Naive thymus-derived CD4-positive, alpha-beta T cell (primary cell): ENCODE data around the gene NPEPPS. TPM values are rescaled to one million over a fixed set of nuclear protein-coding genes. Genes with fewer than 3 reads are reported as not detected.
A peak's percentile ranks its signal among the peaks of the same experiment; 100 is the strongest.
"Not testable (repeated sequence)": the region's sequence is repeated elsewhere in the genome, so short reads cannot be mapped to it uniquely, and the experiment has no call there.

ENCODE experiments used
- ATAC-seq: fragments of 150-1000 bp; cut with Tn5 transposase; 2 replicates; pipeline ENCODE4 v1.10.0; 2021; ENCODE audit warnings: mild to moderate bottlenecking, moderate library complexity
- CTCF ChIA-PET: fragments of 350-600 bp; sonication (Branson Sonifier 250); formaldehyde crosslinking; loops from one replicate; lab custom pipeline; 2021; ENCODE audit warnings: antibody characterized with exemption; lab: Charles Lee
- POLR2A ChIA-PET: fragments of 350-600 bp; sonication (Branson Sonifier 250); formaldehyde crosslinking; loops from one replicate; lab custom pipeline; 2021; ENCODE audit warnings: antibody characterized with exemption, inconsistent platforms; lab: Charles Lee
- DNase-seq, 9 donors: peaks; one replicate each; pipeline versions ENCODE4 v3.0.0 to v3.0.0-alpha.2; 2020 to 2022; ENCODE audit warnings: mixed read lengths in 1 of 9
- H3K27ac ChIP-seq: one replicate; pipeline ENCODE4 v1.7.0; 2013; ENCODE audit warnings: mild to moderate bottlenecking, low read depth, low read length, moderate library complexity
- H3K27me3 ChIP-seq, 2 donors: one replicate each; pipeline ENCODE4 v1.7.0; 2013; ENCODE audit warnings: low read length in 2 of 2, mild to moderate bottlenecking in 2 of 2, moderate library complexity in 2 of 2; ENCODE audit not compliant: control insufficient read depth in 2 of 2, insufficient read depth in 2 of 2
- H3K36me3 ChIP-seq, 3 experiments: 1 replicate in 2 of 3; 2 replicates in 1 of 3; pipeline ENCODE4 v1.7.0; 2013; ENCODE audit warnings: low read length in 3 of 3, mild to moderate bottlenecking in 3 of 3, moderate library complexity in 1 of 3; ENCODE audit not compliant: insufficient read depth in 3 of 3, control insufficient read depth in 2 of 3
- H3K4me1 ChIP-seq, 2 donors: one replicate each; pipeline ENCODE4 v1.7.0; 2013; ENCODE audit warnings: low read length in 2 of 2, mild to moderate bottlenecking in 2 of 2, moderate library complexity in 1 of 2; ENCODE audit not compliant: control insufficient read depth in 2 of 2, insufficient read depth in 2 of 2
- H3K4me3 ChIP-seq: 2 replicates; pipeline ENCODE4 v1.7.0; 2013; ENCODE audit warnings: mild to moderate bottlenecking, low read length
- H3K9me3 ChIP-seq, 3 experiments: 1 replicate in 2 of 3; 2 replicates in 1 of 3; pipeline ENCODE4 v1.7.0; 2013; ENCODE audit warnings: low read length in 3 of 3; ENCODE audit not compliant: control insufficient read depth in 2 of 3
- H3K27ac Mint-ChIP-seq, 9 donors: one replicate each; pipeline ENCODE4 v1.8.0; 2020 to 2022; ENCODE audit warnings: mixed read lengths in 9 of 9, mild to moderate bottlenecking in 8 of 9, moderate library complexity in 5 of 9, inconsistent platforms in 2 of 9
- H3K27me3 Mint-ChIP-seq, 5 donors: one replicate each; pipeline ENCODE4 v1.8.0; 2021 to 2022; ENCODE audit warnings: mixed read lengths in 5 of 5, mild to moderate bottlenecking in 1 of 5
- H3K36me3 Mint-ChIP-seq, 5 donors: one replicate each; pipeline ENCODE4 v1.8.0; 2020 to 2022; ENCODE audit warnings: mixed read lengths in 5 of 5, mild to moderate bottlenecking in 3 of 5, inconsistent platforms in 1 of 5
- H3K4me1 Mint-ChIP-seq, 7 donors: one replicate each; pipeline ENCODE4 v1.8.0; 2020 to 2022; ENCODE audit warnings: mixed read lengths in 7 of 7, mild to moderate bottlenecking in 3 of 7, inconsistent platforms in 1 of 7
- H3K4me3 Mint-ChIP-seq, 10 donors: one replicate each; pipeline ENCODE4 v1.8.0; 2020 to 2022; ENCODE audit warnings: mild to moderate bottlenecking in 10 of 10, mixed read lengths in 10 of 10, moderate library complexity in 6 of 10, inconsistent platforms in 2 of 10
- H3K9me3 Mint-ChIP-seq, 11 donors: one replicate each; pipeline ENCODE4 v1.8.0; 2020 to 2022; ENCODE audit warnings: mixed read lengths in 11 of 11, mild to moderate bottlenecking in 4 of 11, inconsistent platforms in 1 of 11, moderate library complexity in 1 of 11
- intact Hi-C, 2 donors: fragments of 100-400 bp; cut with micrococcal nuclease; formaldehyde crosslinking; loops; one replicate each; pipeline ENCODE4 v1.15.1; 2023
- polyA plus RNA-seq, 2 donors: library from polyadenylated mRNA; unstranded; fragments of 300-500 nt; fragmentation: Illumina TruSeq; gene quantifications; one replicate each; pipeline ENCODE4 v1.2.3, GENCODE V29; 2021
- total RNA-seq, 6 experiments: library from RNA in 5 of 6; stranded (reverse) in 5 of 6; gene quantifications; 1 replicate in 5 of 6; 2 replicates in 1 of 6; pipeline ENCODE4 v1.2.3 and lab custom pipeline; 2021 to 2026

NPEPPS gene
- total and polyA plus RNA-seq, 7 experiments from 2014 or later = 33.6 to 129 (median 87.6) TPM

GRCh38 chr17:47522341-47522740, 8.6 kb upstream of the NPEPPS start:
- ATAC-seq, H3K27ac ChIP-seq, POLR2A ChIA-PET, intact Hi-C loops, H3K36me3 ChIP-seq, H3K4me1 Mint-ChIP-seq, H3K4me3 ChIP-seq, H3K27me3 ChIP-seq, DNase-seq, H3K27me3 Mint-ChIP-seq, CTCF ChIA-PET, H3K27ac Mint-ChIP-seq, H3K4me1 ChIP-seq, H3K4me3 Mint-ChIP-seq, H3K9me3 Mint-ChIP-seq, H3K9me3 ChIP-seq, H3K36me3 Mint-ChIP-seq: not testable (repeated sequence)

DNA sequence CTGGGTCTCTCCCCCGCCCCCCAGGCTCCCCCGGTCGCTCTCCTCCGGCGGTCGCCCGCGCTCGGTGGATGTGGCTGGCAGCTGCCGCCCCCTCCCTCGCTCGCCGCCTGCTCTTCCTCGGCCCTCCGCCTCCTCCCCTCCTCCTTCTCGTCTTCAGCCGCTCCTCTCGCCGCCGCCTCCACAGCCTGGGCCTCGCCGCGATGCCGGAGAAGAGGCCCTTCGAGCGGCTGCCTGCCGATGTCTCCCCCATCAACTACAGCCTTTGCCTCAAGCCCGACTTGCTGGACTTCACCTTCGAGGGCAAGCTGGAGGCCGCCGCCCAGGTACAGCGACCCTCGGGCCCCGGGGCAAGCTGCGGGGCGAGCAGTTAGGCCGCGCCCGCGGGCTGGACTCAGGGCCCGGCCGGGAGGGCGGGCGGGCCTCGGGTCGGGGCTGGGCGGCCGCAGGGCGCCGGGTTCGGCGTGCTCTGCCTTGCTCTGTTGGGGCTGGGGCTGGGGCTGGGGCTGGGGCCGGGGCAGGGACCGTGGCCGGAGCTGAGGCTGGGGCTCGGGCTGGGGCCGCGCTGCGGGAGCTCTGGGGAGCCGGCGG, 419 bp downstream of the NPEPPS start:
- peak; percentile 28 for ATAC-seq
- H3K9me3 Mint-ChIP-seq, CTCF ChIA-PET, H3K9me3 ChIP-seq, H3K4me1 ChIP-seq, H3K27me3 Mint-ChIP-seq, H3K4me3 ChIP-seq, H3K36me3 ChIP-seq, POLR2A ChIA-PET, H3K36me3 Mint-ChIP-seq, H3K27me3 ChIP-seq: not testable (repeated sequence)
- peak overlapping the region in 7 of 10 donors; percentile 32 to 96 (median 89) for H3K4me3 Mint-ChIP-seq
- intact Hi-C loops = loop anchor here in 1 of 2 donors (1.0 to 5.0 kb wide), 2 partner anchors 39 to 1339 kb away; partner anchors contain the start of gene KANSL1
- peak overlapping the region in 4 of 9 donors; percentile 77 to 86 (median 82) for H3K27ac Mint-ChIP-seq
- peak in 4 of 9 donors; percentile 13 to 34 (median 17) for DNase-seq
- H3K27ac ChIP-seq = peak overlapping the region; percentile 65
- H3K4me1 Mint-ChIP-seq = peaks cover 5 to 17% (median 10%) of the 10 kb centered on the region in 7 donors

DNA sequence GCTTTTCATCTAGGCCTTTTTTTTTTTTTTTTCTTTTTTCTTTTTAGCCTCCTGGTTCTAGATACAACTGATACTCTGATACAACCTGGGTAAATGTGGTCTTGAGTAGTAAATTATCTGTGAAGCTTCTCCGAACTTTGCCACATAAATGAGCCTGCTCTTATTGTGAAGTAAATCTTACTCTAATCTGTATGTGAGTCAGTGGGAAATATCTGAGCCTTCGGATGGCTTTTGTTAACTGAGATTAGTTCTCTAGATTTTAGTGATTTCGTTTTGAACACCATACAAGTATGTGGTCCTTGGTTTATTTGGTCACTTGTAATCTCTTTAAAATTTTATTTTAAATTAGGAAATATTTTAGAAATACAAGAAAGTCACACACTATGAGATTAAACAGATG, 8.2 kb downstream of the NPEPPS start:
- H3K4me3 ChIP-seq, POLR2A ChIA-PET, H3K9me3 ChIP-seq, H3K27ac Mint-ChIP-seq, CTCF ChIA-PET, H3K9me3 Mint-ChIP-seq, intact Hi-C loops, ATAC-seq, H3K27me3 ChIP-seq, H3K4me3 Mint-ChIP-seq, H3K4me1 ChIP-seq, H3K36me3 Mint-ChIP-seq, H3K27me3 Mint-ChIP-seq, H3K36me3 ChIP-seq, DNase-seq, H3K27ac ChIP-seq: not testable (repeated sequence)
- H3K4me1 Mint-ChIP-seq = peaks cover 4 to 19% (median 10%) of the 10 kb centered on the region in 7 donors

- DNase-seq, H3K4me3 ChIP-seq, H3K27ac ChIP-seq, H3K4me3 Mint-ChIP-seq, POLR2A ChIA-PET, H3K36me3 ChIP-seq, H3K4me1 ChIP-seq, H3K9me3 ChIP-seq, intact Hi-C loops, CTCF ChIA-PET, H3K27me3 ChIP-seq, ATAC-seq, H3K27me3 Mint-ChIP-seq, H3K36me3 Mint-ChIP-seq, H3K9me3 Mint-ChIP-seq: not testable (repeated sequence)
- Mint-ChIP-seq H3K27ac (peak overlapping the region in 1 of 9 donors; percentile 43), H3K4me1 (peaks cover 5 to 16% (median 7%) of the 10 kb centered on the region in 7 donors)
Measured at GRCh38 chr17:47541676-47542075, 10.8 kb downstream of the NPEPPS start.

GRCh38 chr17:47544327-47544726, 13.4 kb downstream of the NPEPPS start:
- H3K4me1 Mint-ChIP-seq, ATAC-seq, H3K27ac ChIP-seq, H3K9me3 Mint-ChIP-seq, H3K27ac Mint-ChIP-seq, intact Hi-C loops, H3K4me1 ChIP-seq, CTCF ChIA-PET, H3K9me3 ChIP-seq, H3K27me3 Mint-ChIP-seq, DNase-seq, H3K27me3 ChIP-seq, H3K4me3 Mint-ChIP-seq, H3K4me3 ChIP-seq, POLR2A ChIA-PET, H3K36me3 ChIP-seq: not testable (repeated sequence)
- peaks cover 0 to 15% (median 3%) of the 10 kb centered on the region in 5 donors for H3K36me3 Mint-ChIP-seq

GRCh38 chr17:47554733-47555132, 23.8 kb downstream of the NPEPPS start:
- H3K36me3 ChIP-seq, H3K4me1 ChIP-seq, CTCF ChIA-PET, ATAC-seq, H3K27ac ChIP-seq, H3K27me3 ChIP-seq, H3K9me3 Mint-ChIP-seq, H3K4me3 Mint-ChIP-seq, H3K27ac Mint-ChIP-seq, H3K4me1 Mint-ChIP-seq, H3K4me3 ChIP-seq, H3K27me3 Mint-ChIP-seq, intact Hi-C loops, POLR2A ChIA-PET, H3K9me3 ChIP-seq, DNase-seq: not testable (repeated sequence)
- peaks cover 0 to 12% (median 5%) of the 10 kb centered on the region in 5 donors for H3K36me3 Mint-ChIP-seq

- H3K36me3 ChIP-seq, H3K4me1 ChIP-seq, ATAC-seq, intact Hi-C loops, POLR2A ChIA-PET, DNase-seq, H3K27me3 ChIP-seq, H3K27ac ChIP-seq, H3K9me3 Mint-ChIP-seq, H3K27ac Mint-ChIP-seq, CTCF ChIA-PET, H3K4me3 ChIP-seq, H3K4me3 Mint-ChIP-seq, H3K9me3 ChIP-seq, H3K27me3 Mint-ChIP-seq: not testable (repeated sequence)
- peaks cover 5 to 19% (median 10%) of the 10 kb centered on the region in 7 donors for H3K4me1 Mint-ChIP-seq
- peaks cover 0 to 12% (median 4%) of the 10 kb centered on the region in 5 donors for H3K36me3 Mint-ChIP-seq
Measured at GRCh38 chr17:47556108-47556507, 25.2 kb downstream of the NPEPPS start.
